Right lobe of liver (tissue), 4 donors: Measurements from ENCODE around the gene GABRG3.

Experiments
- CTCF ChIP-seq, 4 donors: fragments of 200-600 bp in 3 of 4; fragments of 450-650 bp in 1 of 4; IDR thresholded peaks; one replicate each; pipeline versions ENCODE4 v1.5.1 to v1.8.0; 2016 to 2022; ENCODE audit warnings: antibody characterized with exemption in 4 of 4, mild to moderate bottlenecking in 2 of 4
- POLR2A ChIP-seq: fragments of 450-650 bp; IDR thresholded peaks from one replicate; pipeline ENCODE4 v1.6.1; 2017; ENCODE audit warnings: antibody characterized with exemption, mild to moderate bottlenecking
- donor health status: DM: no; HTN: no; CAD: no.
- donor health status: DM: no; HTN: no; CAD: no.
- donor health status: DM: no; HTN: yes; CAD: no.

- no peak for TF ChIP-seq CTCF (IDR thresholded peaks at IDR 0.05)
- TF ChIP-seq POLR2A: no peak
Observed at GRCh38 chr15:27499719-27500118, 528.7 kb downstream of the GABRG3 start.
